Liver (tissue), 9 donors: ENCODE results near the gene QDPR. TPM values are rescaled to one million over a fixed set of nuclear protein-coding genes. Genes with fewer than 3 reads are reported as not detected.

Experiments used
- DNase-seq: peaks from one replicate; pipeline ENCODE4 v3.0.0-alpha.2; 2017; ENCODE audit warnings: low spot score
- H3K27ac ChIP-seq, 2 donors: one replicate each; pipeline ENCODE4 v1.7.0; 2013; ENCODE audit warnings: inconsistent platforms in 2 of 2, low read length in 2 of 2, control low read depth in 1 of 2, low read depth in 1 of 2, mild to moderate bottlenecking in 1 of 2
- H3K27me3 ChIP-seq, 4 donors: one replicate each; pipeline versions ENCODE4 v1.6.1 to v1.7.0; 2013; ENCODE audit warnings: low read length in 3 of 4, inconsistent platforms in 1 of 4, mild to moderate bottlenecking in 1 of 4, moderate library complexity in 1 of 4; ENCODE audit not compliant: control insufficient read depth in 4 of 4, insufficient read depth in 4 of 4
- H3K36me3 ChIP-seq, 4 donors: one replicate each; pipeline versions ENCODE4 v1.6.1 to v1.7.0; 2013; ENCODE audit warnings: low read length in 3 of 4, mild to moderate bottlenecking in 3 of 4, low read depth in 1 of 4, moderate library complexity in 1 of 4; ENCODE audit not compliant: control insufficient read depth in 4 of 4, insufficient read depth in 3 of 4
- H3K4me1 ChIP-seq, 4 donors: one replicate each; pipeline versions ENCODE4 v1.6.1 to v1.7.0; 2013; ENCODE audit warnings: low read length in 3 of 4, mild to moderate bottlenecking in 3 of 4, moderate library complexity in 1 of 4; ENCODE audit not compliant: control insufficient read depth in 4 of 4, insufficient read depth in 4 of 4
- H3K4me3 ChIP-seq, 3 donors: one replicate each; pipeline versions ENCODE4 v1.6.1 to v1.7.0; 2013; ENCODE audit warnings: low read length in 3 of 3, control low read depth in 1 of 3, low read depth in 1 of 3, mild to moderate bottlenecking in 1 of 3
- H3K9ac ChIP-seq, 2 donors: one replicate each; pipeline ENCODE4 v1.7.0; 2013; ENCODE audit warnings: low read length in 2 of 2, mild to moderate bottlenecking in 2 of 2, moderate library complexity in 2 of 2, control low read depth in 1 of 2, low read depth in 1 of 2
- H3K9me3 ChIP-seq, 4 donors: one replicate each; pipeline versions ENCODE4 v1.6.1 to v1.7.0; 2013; ENCODE audit warnings: low read length in 3 of 4; ENCODE audit not compliant: control insufficient read depth in 4 of 4
- EGR1 ChIP-seq, 2 donors: IDR thresholded peaks; 2 replicates each; pipeline ENCODE4 v1.6.1; 2016 to 2018; ENCODE audit warnings: antibody characterized with exemption in 2 of 2, low read depth in 2 of 2
- FOXA1 ChIP-seq: IDR thresholded peaks from 2 replicates; pipeline ENCODE4 v1.6.1; 2016; ENCODE audit warnings: antibody characterized with exemption
- FOXA2 ChIP-seq: IDR thresholded peaks from 2 replicates; pipeline ENCODE4 v1.6.1; 2016; ENCODE audit warnings: antibody characterized with exemption
- GABPA ChIP-seq, 2 donors: IDR thresholded peaks in 1 of 2; conservative IDR thresholded peaks in 1 of 2; 2 replicates each; pipeline ENCODE4 v1.6.1; 2016; ENCODE audit warnings: antibody characterized with exemption in 2 of 2, mild to moderate bottlenecking in 1 of 2, moderate library complexity in 1 of 2
- HNF4A ChIP-seq, 2 donors: conservative IDR thresholded peaks; 2 replicates each; pipeline ENCODE4 v1.6.1; 2016; ENCODE audit warnings: antibody characterized with exemption in 2 of 2, mild to moderate bottlenecking in 2 of 2
- HNF4G ChIP-seq: IDR thresholded peaks from 2 replicates; pipeline ENCODE4 v1.6.1; 2016; ENCODE audit warnings: antibody characterized with exemption
- JUND ChIP-seq, 2 donors: IDR thresholded peaks; 2 replicates each; pipeline ENCODE4 v1.6.1; 2016; ENCODE audit warnings: antibody characterized with exemption in 2 of 2
- NR2F2 ChIP-seq: IDR thresholded peaks from 2 replicates; pipeline ENCODE4 v1.6.1; 2016; ENCODE audit warnings: antibody characterized with exemption
- REST ChIP-seq: IDR thresholded peaks from 2 replicates; pipeline ENCODE4 v1.6.1; 2016; ENCODE audit warnings: antibody characterized with exemption, mild to moderate bottlenecking
- RXRA ChIP-seq, 2 donors: IDR thresholded peaks; 2 replicates each; pipeline ENCODE4 v1.6.1; 2017 to 2018; ENCODE audit warnings: antibody characterized with exemption in 2 of 2, mild to moderate bottlenecking in 1 of 2
- SP1 ChIP-seq: IDR thresholded peaks from 2 replicates; pipeline ENCODE4 v1.6.1; 2018; ENCODE audit warnings: antibody characterized with exemption, mild to moderate bottlenecking
- ZBTB33 ChIP-seq: IDR thresholded peaks from 2 replicates; pipeline ENCODE4 v1.6.1; 2016; ENCODE audit warnings: antibody characterized with exemption
- WGBS: extraction: QIAGEN DNeasy Blood & Tissue Kit; methylation state at CpG from one replicate; pipeline ENCODE4 v1.1.7; 2013; 5-methylcytosine and 5-hydroxymethylcytosine counted together
- polyA plus RNA-seq, 2 donors: library from polyadenylated mRNA; stranded (reverse) in 1 of 2; unstranded in 1 of 2; fragments of 200-250 nt in 1 of 2; fragments of >200 nt in 1 of 2; fragmentation: Nextera tagmentation in 1 of 2; extraction: Ambion mirVana in 1 of 2; gene quantifications; one replicate each; pipeline versions ENCODE4 v1.2.1 to v1.2.3, GENCODE V29; 2013 to 2015
- total RNA-seq, 2 donors: library from RNA; depleted of rRNA; stranded (reverse); fragments of >200 nt; gene quantifications; one replicate each; pipeline ENCODE4 v1.2.3, GENCODE V29; 2014
- TF ChIP-seq, protein P1 (sequence below): IDR thresholded peaks from 2 replicates; pipeline ENCODE4 v1.6.1; 2016; ENCODE audit warnings: antibody characterized with exemption
- TF ChIP-seq, protein P2 (sequence below): IDR thresholded peaks from 2 replicates; pipeline ENCODE4 v1.6.1; 2016; ENCODE audit warnings: antibody characterized with exemption
- TF ChIP-seq, protein P3 (sequence below): fragments of 150-350 bp; IDR thresholded peaks from 2 replicates; pipeline ENCODE4 v1.5.1; 2017; ENCODE audit warnings: improper control_type of control experiment, low read depth, low read length; ENCODE audit not compliant: missing input control
- donor health status: healthy.
- donor health status: healthy.
- donor health status: healthy.
- donor health status: healthy.
- donor health status: healthy.

The QDPR gene
- total and polyA plus RNA-seq, 4 donors, result 38.0 to 137 (median 104) TPM

DNA sequence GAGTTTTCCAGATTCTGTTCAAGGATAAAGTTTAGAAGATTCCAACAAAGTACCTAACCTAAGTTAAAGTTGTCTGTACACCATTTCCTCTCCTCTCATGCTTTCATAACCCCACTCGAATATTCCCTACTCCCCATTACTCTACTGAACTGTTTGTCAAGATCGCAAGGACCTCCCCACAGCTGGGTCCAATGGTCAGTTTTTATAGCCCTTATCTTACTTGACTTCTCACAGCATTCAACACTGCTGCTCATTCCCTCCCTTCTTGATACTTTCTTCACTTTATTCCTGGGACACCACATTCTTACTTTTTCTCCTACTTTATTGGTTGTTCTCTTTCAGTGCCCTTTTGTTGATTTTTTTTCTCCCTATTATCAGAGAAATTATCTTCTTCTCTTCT, 30.9 kb downstream of the QDPR start:
- Histone ChIP-seq H3K27me3 (no peaks in the 10 kb centered on the region), H3K27ac (no peak overlapping the region), H3K9ac (no peak overlapping the region), H3K4me1 (no peaks in the 10 kb centered on the region), H3K36me3 (peaks cover 4 to 14% (median 7%) of the 10 kb centered on the region in 4 donors), H3K4me3 (no peak overlapping the region), H3K9me3 (peaks cover 0 to 3% (median 0%) of the 10 kb centered on the region in 4 donors)
- DNase-seq, result no peak
- TF ChIP-seq, protein P1, sequence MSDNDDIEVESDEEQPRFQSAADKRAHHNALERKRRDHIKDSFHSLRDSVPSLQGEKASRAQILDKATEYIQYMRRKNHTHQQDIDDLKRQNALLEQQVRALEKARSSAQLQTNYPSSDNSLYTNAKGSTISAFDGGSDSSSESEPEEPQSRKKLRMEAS, result no peak
- TF ChIP-seq, protein P2, sequence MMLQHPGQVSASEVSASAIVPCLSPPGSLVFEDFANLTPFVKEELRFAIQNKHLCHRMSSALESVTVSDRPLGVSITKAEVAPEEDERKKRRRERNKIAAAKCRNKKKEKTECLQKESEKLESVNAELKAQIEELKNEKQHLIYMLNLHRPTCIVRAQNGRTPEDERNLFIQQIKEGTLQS, result no peak
- TF ChIP-seq NR2F2 (no peak), RXRA (IDR thresholded peaks at IDR 0.05) (no peak), REST (no peak), HNF4G (no peak)
- TF ChIP-seq, protein P3, sequence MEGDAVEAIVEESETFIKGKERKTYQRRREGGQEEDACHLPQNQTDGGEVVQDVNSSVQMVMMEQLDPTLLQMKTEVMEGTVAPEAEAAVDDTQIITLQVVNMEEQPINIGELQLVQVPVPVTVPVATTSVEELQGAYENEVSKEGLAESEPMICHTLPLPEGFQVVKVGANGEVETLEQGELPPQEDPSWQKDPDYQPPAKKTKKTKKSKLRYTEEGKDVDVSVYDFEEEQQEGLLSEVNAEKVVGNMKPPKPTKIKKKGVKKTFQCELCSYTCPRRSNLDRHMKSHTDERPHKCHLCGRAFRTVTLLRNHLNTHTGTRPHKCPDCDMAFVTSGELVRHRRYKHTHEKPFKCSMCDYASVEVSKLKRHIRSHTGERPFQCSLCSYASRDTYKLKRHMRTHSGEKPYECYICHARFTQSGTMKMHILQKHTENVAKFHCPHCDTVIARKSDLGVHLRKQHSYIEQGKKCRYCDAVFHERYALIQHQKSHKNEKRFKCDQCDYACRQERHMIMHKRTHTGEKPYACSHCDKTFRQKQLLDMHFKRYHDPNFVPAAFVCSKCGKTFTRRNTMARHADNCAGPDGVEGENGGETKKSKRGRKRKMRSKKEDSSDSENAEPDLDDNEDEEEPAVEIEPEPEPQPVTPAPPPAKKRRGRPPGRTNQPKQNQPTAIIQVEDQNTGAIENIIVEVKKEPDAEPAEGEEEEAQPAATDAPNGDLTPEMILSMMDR, result no peak
- WGBS, result 51% methylated on average over 2 of the region's 2 CpGs

DNA sequence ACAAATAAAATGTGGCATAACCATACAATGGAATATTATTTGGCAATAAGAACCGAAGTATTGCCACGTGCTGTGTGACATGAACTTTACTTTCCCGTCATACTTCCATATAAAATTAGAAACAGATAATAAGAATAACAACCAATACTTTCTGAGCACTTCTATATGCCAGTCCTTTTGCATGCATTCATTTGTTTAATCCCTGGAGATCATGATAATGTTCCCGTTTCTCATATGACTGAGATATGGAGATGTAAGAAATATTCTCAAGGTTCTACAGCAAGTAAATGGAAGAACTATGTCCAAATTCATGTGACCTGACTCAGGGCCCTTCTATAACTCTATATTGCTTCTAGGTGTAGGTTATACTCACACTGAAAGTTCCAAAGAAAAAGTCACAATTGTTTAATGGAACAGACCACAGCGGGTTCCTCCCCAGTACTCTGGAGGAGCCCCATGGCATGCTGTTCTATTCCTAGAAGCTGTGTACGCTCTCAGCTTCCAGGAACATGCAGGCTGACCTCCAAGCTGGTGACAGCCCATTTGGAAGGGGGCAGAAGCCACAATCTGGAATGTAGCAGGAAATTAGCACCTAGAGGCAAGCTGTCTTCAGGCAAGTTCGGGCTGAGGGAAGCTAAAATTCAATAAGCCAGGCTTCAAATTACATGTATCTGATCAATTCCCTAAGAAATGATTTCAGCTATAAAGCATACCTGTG, 31.5 kb downstream of the QDPR start:
- Histone ChIP-seq H3K9ac (no peak overlapping the region), H3K4me1 (no peaks in the 10 kb centered on the region), H3K27me3 (no peaks in the 10 kb centered on the region), H3K36me3 (peaks cover 4 to 12% (median 7%) of the 10 kb centered on the region in 4 donors), H3K4me3 (no peak overlapping the region), H3K27ac (no peak overlapping the region), H3K9me3 (peaks cover 0 to 3% (median 0%) of the 10 kb centered on the region in 4 donors)
- TF ChIP-seq GABPA (IDR thresholded peaks at IDR 0.05 in 1 of 2, conservative IDR thresholded peaks at IDR 0.05 in 1 of 2) (no peak), ZBTB33 (no peak), HNF4A (conservative IDR thresholded peaks at IDR 0.05) (no peak), FOXA1 (no peak), EGR1 (IDR thresholded peaks at IDR 0.05; ENCODE audit: low read depth in 2 of 2) (no peak), FOXA2 (no peak), HNF4G (no peak), JUND (IDR thresholded peaks at IDR 0.05) (no peak), SP1 (no peak)
- TF ChIP-seq, protein P3, result no peak
- TF ChIP-seq, protein P1, result no peak
- no peak for DNase-seq
- 87% methylated on average over 7 of the region's 7 CpGs for WGBS
